GM12872 (cell line): ENCODE results near the gene PLD1.
A peak's percentile ranks its signal among the peaks of the same experiment; 100 is the strongest.

Experiments
- CTCF ChIP-seq: IDR thresholded peaks from 3 replicates; pipeline ENCODE4 v1.5.1; 2011; ENCODE audit warnings: low read depth, mild to moderate bottlenecking, low read length, moderate library complexity; ENCODE audit not compliant: insufficient read depth

The PLD1 gene

DNA sequence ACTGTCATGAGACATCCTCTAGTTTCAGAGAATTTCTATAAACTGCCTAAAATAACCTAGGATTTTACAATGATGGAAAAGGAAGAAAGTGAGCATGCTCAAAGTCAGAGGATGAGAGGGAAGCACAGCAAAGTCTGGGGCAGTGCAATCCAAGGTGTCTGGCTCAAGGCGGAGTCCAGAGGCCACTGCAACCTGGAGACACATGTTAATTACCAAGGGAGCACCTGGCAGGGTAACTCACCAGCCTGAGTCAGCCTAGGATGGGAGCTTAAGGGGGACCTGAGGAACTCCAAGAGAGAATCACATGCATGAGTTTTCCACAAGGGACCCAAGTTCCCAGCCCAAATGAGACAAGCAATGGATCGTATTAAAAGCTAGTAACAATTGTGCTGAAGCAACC is 49.8 kb downstream of the PLD1 start:
- TF ChIP-seq CTCF = no peak

GRCh38 chr3:171758109-171758508 is 52.2 kb downstream of the PLD1 start:
- TF ChIP-seq CTCF = peak; percentile 3; the same call in 1 of the 3 replicates

DNA sequence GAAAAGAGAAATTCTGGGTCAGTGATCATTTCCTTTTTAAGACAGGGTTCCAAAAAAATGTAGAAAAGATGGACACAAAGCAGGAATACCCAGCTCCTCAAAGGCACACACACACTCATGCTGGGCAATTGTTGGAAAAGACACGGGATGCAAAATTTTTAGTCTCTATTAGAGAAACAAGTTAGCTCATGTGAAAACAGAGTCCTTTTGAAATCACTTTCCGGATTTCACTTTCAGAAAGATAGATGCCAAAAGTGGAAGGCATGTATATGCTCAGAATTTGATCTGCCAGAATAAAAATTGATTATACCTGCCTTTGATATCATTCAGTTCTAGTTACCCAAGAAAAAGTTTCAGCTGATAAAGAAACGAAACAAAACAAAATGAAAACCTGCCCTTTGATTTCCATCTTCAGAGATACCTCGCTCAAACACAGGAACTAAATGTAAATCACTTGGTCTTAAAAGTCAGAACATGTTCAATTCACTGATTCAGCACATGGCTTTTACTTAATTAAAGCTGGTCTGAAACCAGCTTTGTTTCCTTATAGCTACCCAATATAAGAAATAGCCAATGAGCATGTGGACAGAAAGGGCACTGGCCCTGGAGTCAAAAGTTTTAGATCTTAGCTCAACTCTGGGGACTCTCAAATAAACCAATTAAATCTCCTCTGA is 52.8 kb downstream of the PLD1 start:
- TF ChIP-seq CTCF = no peak

DNA sequence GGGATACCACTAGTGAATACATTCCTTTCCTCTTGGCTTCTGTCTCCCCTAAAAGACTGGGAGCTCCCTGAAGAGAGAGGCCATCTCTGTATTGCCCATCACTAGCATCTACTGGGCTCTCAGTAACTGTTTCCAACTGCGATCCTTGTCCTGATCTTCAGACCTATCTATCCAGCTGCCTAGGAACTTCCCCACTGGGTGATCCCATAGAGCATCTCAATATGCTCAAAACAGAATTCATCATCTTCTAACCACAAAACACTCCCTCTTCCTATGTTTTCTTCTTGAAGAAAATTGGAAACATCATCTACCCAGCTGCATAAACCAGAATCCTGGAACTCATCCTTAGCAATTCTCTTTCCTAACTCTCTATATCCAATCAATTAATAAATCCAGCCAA is 54.6 kb downstream of the PLD1 start:
- no peak for TF ChIP-seq CTCF

DNA sequence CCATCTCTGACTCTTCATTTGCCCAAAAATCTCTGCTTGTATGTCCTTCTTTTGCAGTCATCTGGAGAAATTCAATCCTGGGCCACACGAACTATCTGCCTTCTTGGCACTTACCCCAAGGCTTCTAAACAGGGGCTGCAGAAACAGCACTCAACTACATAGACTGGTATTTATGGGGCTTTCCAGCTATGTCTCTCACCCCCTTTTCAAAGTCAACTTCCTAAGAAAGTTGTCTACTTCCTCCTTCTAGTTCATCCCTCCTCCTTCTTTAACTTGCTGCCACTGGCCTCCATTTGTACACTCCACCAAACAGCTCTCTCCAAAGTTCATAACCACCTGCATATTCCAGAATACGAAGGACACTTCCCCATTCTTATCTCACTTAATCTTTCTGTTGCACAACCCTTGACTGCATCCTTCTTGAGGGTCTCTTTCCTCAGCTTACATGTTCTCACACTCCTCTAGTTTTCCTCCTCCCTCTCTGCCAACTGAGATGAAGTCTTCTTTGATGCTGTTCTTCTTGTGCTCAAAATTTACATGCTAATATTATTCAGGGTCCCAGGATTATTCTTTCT is 55.2 kb downstream of the PLD1 start:
- TF ChIP-seq CTCF = no peak

DNA sequence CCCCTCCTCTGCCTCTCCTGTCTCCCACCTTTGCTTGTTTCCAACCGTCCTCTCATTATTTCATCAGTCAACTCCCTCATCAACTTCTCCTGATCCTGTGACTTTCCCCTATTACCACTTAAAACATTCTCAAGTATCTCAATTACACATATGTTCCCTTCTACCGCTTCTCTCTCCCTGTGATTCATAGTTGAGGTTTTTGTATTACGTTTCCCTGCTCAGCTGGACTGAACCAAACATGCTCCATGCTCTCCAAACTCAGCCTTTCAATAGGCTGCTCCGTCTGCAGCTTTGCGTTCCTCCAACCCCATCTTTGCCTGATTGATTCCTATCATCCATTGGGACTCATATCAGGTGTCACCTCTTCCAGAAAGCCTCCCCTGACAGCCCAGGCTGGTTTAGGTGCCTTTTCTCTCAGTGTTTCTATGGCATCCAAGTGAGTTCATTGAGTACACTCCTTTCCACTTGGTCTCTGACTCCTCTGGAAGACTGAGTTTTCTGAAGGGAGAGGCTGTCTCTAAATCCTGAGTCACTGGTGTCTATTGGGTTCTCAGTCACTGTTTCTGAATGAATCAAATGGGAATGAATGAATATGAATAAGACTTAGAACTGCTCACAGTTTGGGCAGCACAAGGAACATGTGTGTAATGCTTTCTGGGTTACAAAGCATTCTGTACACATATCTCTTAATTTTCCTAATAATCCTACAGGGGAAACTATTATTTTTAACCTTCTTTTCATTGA is 56.4 kb downstream of the PLD1 start:
- no peak for TF ChIP-seq CTCF

- no peak for TF ChIP-seq CTCF
Observed at GRCh38 chr3:171753025-171753472, 57.2 kb downstream of the PLD1 start.
